GM08714 (cell line): Measurements from ENCODE around the gene PIGS.

Source experiments
- H3K4me3 ChIP-seq: fragments of 200-500 bp; sonication (Bioruptor generic); 2 replicates; pipeline ENCODE4 v1.5.1; 2014; ENCODE audit warnings: mild to moderate bottlenecking, low read length, inconsistent platforms
- ZNF274 ChIP-seq: IDR thresholded peaks from 2 replicates; pipeline ENCODE4 v1.6.1; 2012; ENCODE audit warnings: mild to moderate bottlenecking, low read depth, low read length

PIGS gene

GRCh38 chr17:28521311-28522085 is 49.8 kb downstream of the PIGS start:
- no peak for TF ChIP-seq ZNF274
- H3K4me3 ChIP-seq, result no peak overlapping the region

GRCh38 chr17:28520687-28521086 is 50.6 kb downstream of the PIGS start:
- no peak overlapping the region for H3K4me3 ChIP-seq
- TF ChIP-seq ZNF274, result no peak

GRCh38 chr17:28519236-28519635 is 52.1 kb downstream of the PIGS start:
- no peak overlapping the region for H3K4me3 ChIP-seq
- TF ChIP-seq ZNF274, result no peak

GRCh38 chr17:28518578-28518977 is 52.7 kb downstream of the PIGS start:
- TF ChIP-seq ZNF274, result no peak
- no peak overlapping the region for H3K4me3 ChIP-seq

GRCh38 chr17:28518132-28518531 is 53.2 kb downstream of the PIGS start:
- no peak overlapping the region for H3K4me3 ChIP-seq
- TF ChIP-seq ZNF274, result no peak

GRCh38 chr17:28515518-28515917 is 55.8 kb downstream of the PIGS start:
- H3K4me3 ChIP-seq, result no peak overlapping the region
- no peak for TF ChIP-seq ZNF274

- no peak overlapping the region for H3K4me3 ChIP-seq
- TF ChIP-seq ZNF274, result no peak
Measured at GRCh38 chr17:28514561-28515002, 56.7 kb downstream of the PIGS start.

GRCh38 chr17:28513476-28513875 is 57.8 kb downstream of the PIGS start:
- no peak overlapping the region for H3K4me3 ChIP-seq
- no peak for TF ChIP-seq ZNF274

GRCh38 chr17:28511858-28512461 is 59.4 kb downstream of the PIGS start:
- no peak overlapping the region for H3K4me3 ChIP-seq
- TF ChIP-seq ZNF274, result no peak

GRCh38 chr17:28509789-28510188 is 61.5 kb downstream of the PIGS start:
- no peak overlapping the region for H3K4me3 ChIP-seq
- TF ChIP-seq ZNF274, result no peak

- TF ChIP-seq ZNF274, result no peak
- H3K4me3 ChIP-seq, result no peak overlapping the region
Measured at GRCh38 chr17:28508211-28508724, 63.1 kb downstream of the PIGS start.

GRCh38 chr17:28507567-28508203 is 63.6 kb downstream of the PIGS start:
- no peak overlapping the region for H3K4me3 ChIP-seq
- TF ChIP-seq ZNF274, result no peak

- no peak for TF ChIP-seq ZNF274
- no peak overlapping the region for H3K4me3 ChIP-seq
Measured at GRCh38 chr17:28506763-28507487, 64.4 kb downstream of the PIGS start.

GRCh38 chr17:28505986-28506665 is 65.2 kb downstream of the PIGS start, which contains the start of gene FOXN1:
Gene FOXN1 (plus strand): TSS chr17:28506348. CDS start chr17:28523970, 17,622 bp downstream.
- TF ChIP-seq ZNF274, result no peak
- no peak within 1 kb of the TSS for H3K4me3 ChIP-seq
